NCI-H69 (cell line): Measurements from ENCODE around the gene CFAP221.
"Not testable (repeated sequence)": the region's sequence is repeated elsewhere in the genome, so short reads cannot be mapped to it uniquely, and the experiment has no call there.

Experiments
- DNase-seq: peaks from one replicate; lab custom pipeline; 2025; lab: John Stamatoyannopoulos, UW

The CFAP221 gene

GRCh38 chr2:119586085-119586484 lies 41.8 kb downstream of the CFAP221 start:
- DNase-seq, result no peak

GRCh38 chr2:119590873-119591272 lies 46.6 kb downstream of the CFAP221 start:
- no peak for DNase-seq

- no peak for DNase-seq
These were observed 47.3 kb downstream of the CFAP221 start for GRCh38 chr2:119591523-119591922.

- DNase-seq, result no peak
These were observed 48.2 kb downstream of the CFAP221 start for GRCh38 chr2:119592436-119592835.

- no peak for DNase-seq
These were observed 52.4 kb downstream of the CFAP221 start for GRCh38 chr2:119596638-119597037.

- DNase-seq, result peak; percentile 87
These were observed 54.5 kb downstream of the CFAP221 start for GRCh38 chr2:119598596-119599263.

- DNase-seq, result peak; percentile 19
These were observed 55.1 kb downstream of the CFAP221 start for GRCh38 chr2:119599384-119599783.

- no peak for DNase-seq
These were observed 60.8 kb downstream of the CFAP221 start for GRCh38 chr2:119605096-119605495.

GRCh38 chr2:119606674-119607073 lies 62.4 kb downstream of the CFAP221 start:
- DNase-seq, result no peak

GRCh38 chr2:119608553-119608952 lies 64.3 kb downstream of the CFAP221 start:
- DNase-seq, result no peak

GRCh38 chr2:119609337-119609736 lies 65.1 kb downstream of the CFAP221 start:
- no peak for DNase-seq

GRCh38 chr2:119614140-119614539 lies 69.9 kb downstream of the CFAP221 start:
- not testable (repeated sequence) for DNase-seq

- no peak for DNase-seq
These were observed 72.2 kb downstream of the CFAP221 start for GRCh38 chr2:119616421-119616820.

- DNase-seq, result no peak
These were observed 73.2 kb downstream of the CFAP221 start for GRCh38 chr2:119617455-119617854.

GRCh38 chr2:119618725-119619124 lies 74.5 kb downstream of the CFAP221 start:
- DNase-seq, result not testable (repeated sequence)

GRCh38 chr2:119625226-119625625 lies 81.0 kb downstream of the CFAP221 start:
- no peak for DNase-seq

GRCh38 chr2:119629323-119629825 lies 85.1 kb downstream of the CFAP221 start:
- no peak for DNase-seq

- DNase-seq, result no peak
These were observed 85.9 kb downstream of the CFAP221 start for GRCh38 chr2:119630121-119630520.

- DNase-seq, result no peak
These were observed 93.1 kb downstream of the CFAP221 start for GRCh38 chr2:119637371-119637770.

GRCh38 chr2:119638246-119638645 lies 94.0 kb downstream of the CFAP221 start:
- no peak for DNase-seq

GRCh38 chr2:119638685-119639554 lies 94.7 kb downstream of the CFAP221 start:
- DNase-seq, result peak; percentile 3

GRCh38 chr2:119641562-119642258 lies 97.5 kb downstream of the CFAP221 start:
- peak; percentile 71 for DNase-seq
